DMS53 treated with DMSO at 0.1 percent for 48 hours (cell line): ENCODE measurements around the gene ZBTB43.
A peak's percentile ranks its signal among the peaks of the same experiment; 100 is the strongest.
"Not testable (repeated sequence)": the region's sequence is repeated elsewhere in the genome, so short reads cannot be mapped to it uniquely, and the experiment has no call there.

Experiments
- DNase-seq: peaks from one replicate; lab custom pipeline; 2025; ENCODE audit not compliant: unreplicated experiment; lab: John Stamatoyannopoulos, UW

Gene ZBTB43

GRCh38 chr9:126790561-126790960, 14.3 kb upstream of the ZBTB43 start:
- DNase-seq = no peak

- DNase-seq = peak; percentile 50
These were observed 13.2 kb upstream of the ZBTB43 start for GRCh38 chr9:126791406-126792230.

- no peak for DNase-seq
These were observed 11.0 kb upstream of the ZBTB43 start for GRCh38 chr9:126793686-126794417.

- no peak for DNase-seq
These were observed 10.4 kb upstream of the ZBTB43 start for GRCh38 chr9:126794441-126794840.

- no peak for DNase-seq
These were observed 8.1 kb upstream of the ZBTB43 start for GRCh38 chr9:126796758-126797157.

- DNase-seq = no peak
These were observed 6.9 kb upstream of the ZBTB43 start for GRCh38 chr9:126797903-126798302.

GRCh38 chr9:126799034-126799433, 5.8 kb upstream of the ZBTB43 start:
- no peak for DNase-seq

- DNase-seq = no peak
These were observed 2.4 kb upstream of the ZBTB43 start for GRCh38 chr9:126802318-126803059.

GRCh38 chr9:126804198-126804695, 593 bp upstream of the ZBTB43 start:
- no peak for DNase-seq

- peak; percentile 26 for DNase-seq
These were observed 868 bp downstream of the ZBTB43 start for GRCh38 chr9:126805554-126806262.

GRCh38 chr9:126806336-126806735, 1.5 kb downstream of the ZBTB43 start:
- no peak for DNase-seq

- no peak for DNase-seq
These were observed 4.2 kb downstream of the ZBTB43 start for GRCh38 chr9:126809068-126809467.

- not testable (repeated sequence) for DNase-seq
These were observed 5.4 kb downstream of the ZBTB43 start for GRCh38 chr9:126810221-126810620.

- no peak for DNase-seq
These were observed 8.2 kb downstream of the ZBTB43 start for GRCh38 chr9:126813072-126813471.

GRCh38 chr9:126814091-126814490, 9.3 kb downstream of the ZBTB43 start:
- no peak for DNase-seq

- not testable (repeated sequence) for DNase-seq
These were observed 12.8 kb downstream of the ZBTB43 start for GRCh38 chr9:126817615-126818014.

- DNase-seq = no peak
These were observed 13.6 kb downstream of the ZBTB43 start for GRCh38 chr9:126818482-126818881.

GRCh38 chr9:126819482-126819881, 14.6 kb downstream of the ZBTB43 start:
- no peak for DNase-seq

GRCh38 chr9:126822278-126822677, 17.4 kb downstream of the ZBTB43 start:
- DNase-seq = no peak

- no peak for DNase-seq
These were observed 18.0 kb downstream of the ZBTB43 start for GRCh38 chr9:126822873-126823272.

- peak; percentile 43 for DNase-seq
These were observed 19.2 kb downstream of the ZBTB43 start for GRCh38 chr9:126824052-126824451.
